Hematopoietic multipotent progenitor cell treated with erythropoietin and hydrocortisone succinate and interleukin-3 and kit ligand, for 17 days (in vitro differentiated cells): ENCODE measurements around the gene HABP4.
"Not testable (repeated sequence)": the region's sequence is repeated elsewhere in the genome, so short reads cannot be mapped to it uniquely, and the experiment has no call there.

Source experiments
- DNase-seq: peaks from one replicate; pipeline ENCODE4 v3.0.0-alpha.2; 2015; ENCODE audit warnings: low spot score

The HABP4 gene

GRCh38 chr9:96498796-96499195, 48.8 kb downstream of the HABP4 start:
- no peak for DNase-seq

- DNase-seq: no peak
These were observed 49.3 kb downstream of the HABP4 start for GRCh38 chr9:96499257-96499656.

- DNase-seq: no peak
These were observed 51.0 kb downstream of the HABP4 start for GRCh38 chr9:96500696-96501632.

- no peak for DNase-seq
These were observed 51.9 kb downstream of the HABP4 start for GRCh38 chr9:96501633-96502538.

- DNase-seq: no peak
These were observed 52.8 kb downstream of the HABP4 start for GRCh38 chr9:96502539-96503373.

GRCh38 chr9:96503374-96503748, 53.4 kb downstream of the HABP4 start:
- DNase-seq: not testable (repeated sequence)

GRCh38 chr9:96503918-96504317, 53.9 kb downstream of the HABP4 start:
- no peak for DNase-seq

- no peak for DNase-seq
These were observed 55.5 kb downstream of the HABP4 start for GRCh38 chr9:96505316-96505991.

GRCh38 chr9:96508227-96508940, 58.4 kb downstream of the HABP4 start:
- DNase-seq: no peak

GRCh38 chr9:96509026-96509425, 59.1 kb downstream of the HABP4 start:
- no peak for DNase-seq

- DNase-seq: no peak
These were observed 59.9 kb downstream of the HABP4 start for GRCh38 chr9:96509848-96510247.

- DNase-seq: no peak
These were observed 60.3 kb downstream of the HABP4 start for GRCh38 chr9:96510258-96510657.

- no peak for DNase-seq
These were observed 62.3 kb downstream of the HABP4 start for GRCh38 chr9:96512240-96512639.

GRCh38 chr9:96513622-96514021, 63.7 kb downstream of the HABP4 start:
- DNase-seq: no peak

GRCh38 chr9:96514108-96514799, 64.3 kb downstream of the HABP4 start:
- no peak for DNase-seq

GRCh38 chr9:96514800-96515158, 64.8 kb downstream of the HABP4 start:
- DNase-seq: no peak

- DNase-seq: no peak
These were observed 65.9 kb downstream of the HABP4 start for GRCh38 chr9:96515621-96516470.

- DNase-seq: no peak
These were observed 69.1 kb downstream of the HABP4 start for GRCh38 chr9:96519095-96519494.

- no peak for DNase-seq
These were observed 69.8 kb downstream of the HABP4 start for GRCh38 chr9:96519787-96520186.
